Measurements from ENCODE around the gene IFNL1.
"Not testable (repeated sequence)": the region's sequence is repeated elsewhere in the genome, so short reads cannot be mapped to it uniquely, and the experiment has no call there.

IFNL1 gene

GRCh38 chr19:39306075-39306474 lies 9.9 kb downstream of the IFNL1 start:
- no peak for DNase-seq
- H3K9me3 Mint-ChIP-seq, result no peaks in the 10 kb centered on the region
- H3K36me3 Mint-ChIP-seq (ENCODE audit: low read depth), result peaks cover 1% of the 10 kb centered on the region
- peaks cover 42% of the 10 kb centered on the region for H3K4me1 Mint-ChIP-seq
- peaks cover 78% of the 10 kb centered on the region for H3K27me3 Mint-ChIP-seq (ENCODE audit: low read depth, poor library complexity)
- TF ChIP-seq CTCF (IDR thresholded peaks at IDR 0.05), result no peak
- H3K4me3 Mint-ChIP-seq, result no peak overlapping the region
- no peak overlapping the region for H3K27ac Mint-ChIP-seq

GRCh38 chr19:39307046-39307821 lies 11.0 kb downstream of the IFNL1 start:
- peak; percentile 80 for DNase-seq
- H3K4me3 Mint-ChIP-seq, result peak overlapping the region; percentile 84
- H3K27ac Mint-ChIP-seq, result no peak overlapping the region
- H3K36me3 Mint-ChIP-seq (ENCODE audit: low read depth), result peaks cover 7% of the 10 kb centered on the region
- no peaks in the 10 kb centered on the region for H3K9me3 Mint-ChIP-seq
- peaks cover 72% of the 10 kb centered on the region for H3K27me3 Mint-ChIP-seq (ENCODE audit: low read depth, poor library complexity)
- no peak for TF ChIP-seq CTCF (IDR thresholded peaks at IDR 0.05)
- peaks cover 44% of the 10 kb centered on the region for H3K4me1 Mint-ChIP-seq

GRCh38 chr19:39307822-39308530 lies 11.8 kb downstream of the IFNL1 start:
- Mint-ChIP-seq H3K27ac (no peak overlapping the region), H3K4me3 (peak overlapping the region; percentile 55), H3K9me3 (no peaks in the 10 kb centered on the region), H3K4me1 (peaks cover 44% of the 10 kb centered on the region), H3K36me3 (ENCODE audit: low read depth) (peaks cover 11% of the 10 kb centered on the region), H3K27me3 (ENCODE audit: low read depth, poor library complexity) (peaks cover 72% of the 10 kb centered on the region)
- no peak for TF ChIP-seq CTCF (IDR thresholded peaks at IDR 0.05)
- DNase-seq, result peak; percentile 41

- no peaks in the 10 kb centered on the region for H3K9me3 Mint-ChIP-seq
- peaks cover 68% of the 10 kb centered on the region for H3K27me3 Mint-ChIP-seq (ENCODE audit: low read depth, poor library complexity)
- peak overlapping the region; percentile 55 for H3K4me3 Mint-ChIP-seq
- H3K4me1 Mint-ChIP-seq, result peaks cover 40% of the 10 kb centered on the region
- peak; percentile 61 for DNase-seq
- H3K27ac Mint-ChIP-seq, result no peak overlapping the region
- peaks cover 16% of the 10 kb centered on the region for H3K36me3 Mint-ChIP-seq (ENCODE audit: low read depth)
- TF ChIP-seq CTCF (IDR thresholded peaks at IDR 0.05), result no peak
Measured at GRCh38 chr19:39308531-39309304, 12.5 kb downstream of the IFNL1 start.

- H3K27ac Mint-ChIP-seq, H3K9me3 Mint-ChIP-seq, DNase-seq, H3K4me3 Mint-ChIP-seq: not testable (repeated sequence)
- Mint-ChIP-seq H3K27me3 (ENCODE audit: low read depth, poor library complexity) (peaks cover 64% of the 10 kb centered on the region), H3K4me1 (peaks cover 37% of the 10 kb centered on the region), H3K36me3 (ENCODE audit: low read depth) (peaks cover 16% of the 10 kb centered on the region)
Measured at GRCh38 chr19:39309305-39309670, 13.1 kb downstream of the IFNL1 start.
